Epithelial cell of proximal tubule (primary cell): Measurements from ENCODE around the gene OR12D1. TPM values are rescaled to one million over a fixed set of nuclear protein-coding genes. Genes with fewer than 3 reads are reported as not detected.

Experiments
- DNase-seq: peaks from one replicate; pipeline ENCODE4 v3.0.0-alpha.2; 2011; ENCODE audit warnings: low read depth
- H3K4me3 ChIP-seq: 2 replicates; pipeline ENCODE4 v1.5.1; 2011; ENCODE audit warnings: low read depth, mild to moderate bottlenecking, low read length
- CTCF ChIP-seq: conservative IDR thresholded peaks from 2 replicates; pipeline ENCODE4 v1.5.1; 2012; ENCODE audit warnings: low read depth, mild to moderate bottlenecking, low read length
- total RNA-seq: library from RNA; depleted of rRNA; stranded (reverse); fragments of >200 nt; gene quantifications from 2 replicates; pipeline ENCODE4 v1.2.3, GENCODE V29; 2015

The OR12D1 gene
- total RNA-seq, 1 donor from 2014 or later, result not detected

- DNase-seq, result no peak
Measured at GRCh38 chr6:29465279-29465678, 50.6 kb downstream of the OR12D1 start.

GRCh38 chr6:29465801-29466200 lies 51.1 kb downstream of the OR12D1 start:
- no peak for DNase-seq
- no peak for TF ChIP-seq CTCF
- H3K4me3 ChIP-seq, result no peak overlapping the region

More at GRCh38 chr6:29465279-29465678, 50.6 kb downstream of the OR12D1 start:
- no peak for TF ChIP-seq CTCF
- no peak overlapping the region for H3K4me3 ChIP-seq

GRCh38 chr6:29466241-29466640 lies 51.5 kb downstream of the OR12D1 start:
- TF ChIP-seq CTCF, result no peak
- no peak for DNase-seq
- H3K4me3 ChIP-seq, result no peak overlapping the region

Other genes starting within 250 kb of the OR12D1 start
- not detected in 2 replicates for gene OR2J2, start 244.0 kb upstream of the OR12D1 start, total RNA-seq
- gene OR14J1, start 113.2 kb upstream of the OR12D1 start, total RNA-seq, result not detected in 2 replicates
- not detected in 2 replicates for gene OR5V1, start 46.1 kb upstream of the OR12D1 start, total RNA-seq
- gene OR12D3, start 39.6 kb upstream of the OR12D1 start, total RNA-seq, result not detected in 2 replicates
- gene OR12D2, start 19.3 kb upstream of the OR12D1 start, total RNA-seq, result not detected in 2 replicates
- gene OR10C1, start 24.4 kb downstream of the OR12D1 start, total RNA-seq, result not detected in 2 replicates
- not detected in 2 replicates for gene OR11A1, start 42.1 kb downstream of the OR12D1 start, total RNA-seq
- gene OR2H1, start 42.2 kb downstream of the OR12D1 start, total RNA-seq, result not detected in 2 replicates
- gene MAS1L, start 73.0 kb downstream of the OR12D1 start, total RNA-seq, result not detected in 2 replicates
- gene UBD, start 144.8 kb downstream of the OR12D1 start, total RNA-seq, result 0.94 and 4.3 TPM in 2 replicates
- gene OR2H2, start 170.2 kb downstream of the OR12D1 start, total RNA-seq, result not detected in 2 replicates
- gene GABBR1, start 218.3 kb downstream of the OR12D1 start, total RNA-seq, result 3.1 and 6.4 TPM in 2 replicates
- not detected in 2 replicates for gene MOG, start 242.2 kb downstream of the OR12D1 start, total RNA-seq